NCI-H1092 (cell line): ENCODE measurements around the gene KRT71.

ENCODE experiments used
- DNase-seq: peaks from one replicate; lab custom pipeline; 2025; lab: John Stamatoyannopoulos, UW

Gene KRT71

GRCh38 chr12:52537101-52537500 lies 15.8 kb downstream of the KRT71 start:
- no peak for DNase-seq

- DNase-seq = no peak
Observed at GRCh38 chr12:52535574-52535973, 17.4 kb downstream of the KRT71 start.

GRCh38 chr12:52534482-52534881 lies 18.5 kb downstream of the KRT71 start:
- no peak for DNase-seq

GRCh38 chr12:52533686-52534470 lies 19.1 kb downstream of the KRT71 start:
- DNase-seq = no peak

GRCh38 chr12:52532636-52533035 lies 20.3 kb downstream of the KRT71 start:
- DNase-seq = no peak

GRCh38 chr12:52531566-52532300 lies 21.2 kb downstream of the KRT71 start:
- DNase-seq = no peak

- DNase-seq = no peak
Observed at GRCh38 chr12:52530905-52531304, 22.0 kb downstream of the KRT71 start.

- DNase-seq = no peak
Observed at GRCh38 chr12:52530366-52530765, 22.6 kb downstream of the KRT71 start.

GRCh38 chr12:52529846-52530245 lies 23.1 kb downstream of the KRT71 start:
- no peak for DNase-seq

GRCh38 chr12:52529417-52529816 lies 23.5 kb downstream of the KRT71 start:
- DNase-seq = no peak

- no peak for DNase-seq
Observed at GRCh38 chr12:52528641-52529143, 24.3 kb downstream of the KRT71 start.

- no peak for DNase-seq
Observed at GRCh38 chr12:52527121-52527800, 25.7 kb downstream of the KRT71 start.

- no peak for DNase-seq
Observed at GRCh38 chr12:52526511-52526951, 26.4 kb downstream of the KRT71 start.

- no peak for DNase-seq
Observed at GRCh38 chr12:52525661-52526499, 27.1 kb downstream of the KRT71 start.

GRCh38 chr12:52524898-52525591 lies 27.9 kb downstream of the KRT71 start:
- no peak for DNase-seq

- DNase-seq = no peak
Observed at GRCh38 chr12:52524241-52524897, 28.6 kb downstream of the KRT71 start.

- DNase-seq = no peak
Observed at GRCh38 chr12:52523824-52524223, 29.1 kb downstream of the KRT71 start.

- DNase-seq = no peak
Observed at GRCh38 chr12:52522346-52523011, 30.5 kb downstream of the KRT71 start.

GRCh38 chr12:52521568-52522266 lies 31.2 kb downstream of the KRT71 start:
- no peak for DNase-seq
